HepG2 (cell line): ENCODE measurements around the gene TMX1. TPM values are rescaled to one million over a fixed set of nuclear protein-coding genes. Genes with fewer than 3 reads are reported as not detected.

Source experiments
- BORCS8-MEF2B ChIP-seq: sonication (generic); formaldehyde crosslinking; IDR thresholded peaks from 2 replicates; pipeline ENCODE4 v1.8.0; 2022; ENCODE audit warnings: mild to moderate bottlenecking, missing genetic modification reagents
- HIVEP1 ChIP-seq: sonication (generic); formaldehyde crosslinking; IDR thresholded peaks from 2 replicates; pipeline ENCODE4 v1.4.0; 2020; ENCODE audit warnings: mild to moderate bottlenecking, missing genetic modification reagents
- KDM5B ChIP-seq: sonication (generic); formaldehyde crosslinking; IDR thresholded peaks from 2 replicates; pipeline ENCODE4 v1.4.0; 2020; ENCODE audit warnings: missing genetic modification reagents, mild to moderate bottlenecking, borderline replicate concordance
- TEAD3 ChIP-seq: optimal IDR thresholded peaks from 2 replicates; pipeline ENCODE3; 2016; ENCODE audit warnings: borderline replicate concordance
- ZFYVE20 ChIP-seq: sonication (generic); formaldehyde crosslinking; IDR thresholded peaks from 2 replicates; pipeline ENCODE4 v1.8.0; 2023; ENCODE audit warnings: low read depth, mild to moderate bottlenecking, moderate library complexity, missing genetic modification reagents, borderline replicate concordance
- ZNF501 ChIP-seq: sonication (generic); formaldehyde crosslinking; IDR thresholded peaks from 2 replicates; pipeline ENCODE4 v1.5.1; 2020; ENCODE audit warnings: mild to moderate bottlenecking, moderate library complexity, missing genetic modification reagents
- ZNF572 ChIP-seq: sonication (generic); formaldehyde crosslinking; IDR thresholded peaks from 2 replicates; pipeline ENCODE4 v1.5.1; 2020; ENCODE audit warnings: mild to moderate bottlenecking, missing genetic modification reagents
- ZNF644 ChIP-seq: IDR thresholded peaks from 2 replicates; pipeline ENCODE4 v1.6.1; 2016; ENCODE audit warnings: low read depth
- ZSCAN25 ChIP-seq: sonication (generic); formaldehyde crosslinking; IDR thresholded peaks from 2 replicates; pipeline ENCODE4 v1.8.0; 2022; ENCODE audit warnings: mild to moderate bottlenecking, missing genetic modification reagents
- polyA plus RNA-seq, 8 experiments: library from polyadenylated mRNA; depleted of rRNA in 3 of 8; stranded (reverse) in 7 of 8; unstranded in 1 of 8; fragments of >200 nt; fragmentation: Illumina TruSeq in 4 of 8; extraction: Trizol in 4 of 8; gene quantifications; 2 replicates each; pipeline versions ENCODE4 v1.2.1 to v1.2.3, GENCODE V29; 2011 to 2016; ENCODE audit warnings: low read depth in 4 of 8, missing spikeins in 1 of 8, mixed read lengths in 1 of 8; ENCODE audit not compliant: insufficient read depth in 1 of 8
- total RNA-seq, 5 experiments: library from RNA; depleted of rRNA; stranded (reverse); fragments of >200 nt; fragmentation: Illumina TruSeq; extraction: Trizol; gene quantifications; 2 replicates each; pipeline ENCODE4 v1.2.3, GENCODE V29; 2016; ENCODE audit warnings: low read depth in 1 of 5
- TF ChIP-seq, protein P1 (sequence below): sonication (generic); formaldehyde crosslinking; IDR thresholded peaks from 2 replicates; pipeline ENCODE4 v1.5.1; 2020; ENCODE audit warnings: missing genetic modification reagents, mild to moderate bottlenecking, borderline replicate concordance
- TF ChIP-seq, protein P2 (sequence below): sonication (generic); formaldehyde crosslinking; IDR thresholded peaks from 2 replicates; pipeline ENCODE4 v1.8.0; 2022; ENCODE audit warnings: missing genetic modification reagents, mild to moderate bottlenecking, borderline replicate concordance
- TF ChIP-seq, protein P3 (sequence below): sonication (generic); formaldehyde crosslinking; conservative IDR thresholded peaks from 2 replicates; pipeline ENCODE4 v1.8.0; 2022; ENCODE audit warnings: mild to moderate bottlenecking, moderate library complexity, missing genetic modification reagents
- TF ChIP-seq, protein P4 (sequence below): sonication (generic); formaldehyde crosslinking; IDR thresholded peaks from 2 replicates; pipeline ENCODE4 v1.5.1; 2020; ENCODE audit warnings: mild to moderate bottlenecking, missing genetic modification reagents, moderate library complexity
- TF ChIP-seq, protein P5 (sequence below): sonication (generic); formaldehyde crosslinking; IDR thresholded peaks from 2 replicates; pipeline ENCODE4 v1.5.0; 2020; ENCODE audit warnings: missing genetic modification reagents, mild to moderate bottlenecking, borderline replicate concordance
- TF ChIP-seq, protein P6 (sequence below): sonication (generic); formaldehyde crosslinking; IDR thresholded peaks from 2 replicates; pipeline ENCODE4 v1.4.0; 2020; ENCODE audit warnings: missing genetic modification reagents

TMX1 gene
- total and polyA plus RNA-seq, 2 of the 13 experiments (the other 11 are each of a cell fraction or from before 2014, with no cell fraction given): 23.0 to 56.8 TPM

DNA sequence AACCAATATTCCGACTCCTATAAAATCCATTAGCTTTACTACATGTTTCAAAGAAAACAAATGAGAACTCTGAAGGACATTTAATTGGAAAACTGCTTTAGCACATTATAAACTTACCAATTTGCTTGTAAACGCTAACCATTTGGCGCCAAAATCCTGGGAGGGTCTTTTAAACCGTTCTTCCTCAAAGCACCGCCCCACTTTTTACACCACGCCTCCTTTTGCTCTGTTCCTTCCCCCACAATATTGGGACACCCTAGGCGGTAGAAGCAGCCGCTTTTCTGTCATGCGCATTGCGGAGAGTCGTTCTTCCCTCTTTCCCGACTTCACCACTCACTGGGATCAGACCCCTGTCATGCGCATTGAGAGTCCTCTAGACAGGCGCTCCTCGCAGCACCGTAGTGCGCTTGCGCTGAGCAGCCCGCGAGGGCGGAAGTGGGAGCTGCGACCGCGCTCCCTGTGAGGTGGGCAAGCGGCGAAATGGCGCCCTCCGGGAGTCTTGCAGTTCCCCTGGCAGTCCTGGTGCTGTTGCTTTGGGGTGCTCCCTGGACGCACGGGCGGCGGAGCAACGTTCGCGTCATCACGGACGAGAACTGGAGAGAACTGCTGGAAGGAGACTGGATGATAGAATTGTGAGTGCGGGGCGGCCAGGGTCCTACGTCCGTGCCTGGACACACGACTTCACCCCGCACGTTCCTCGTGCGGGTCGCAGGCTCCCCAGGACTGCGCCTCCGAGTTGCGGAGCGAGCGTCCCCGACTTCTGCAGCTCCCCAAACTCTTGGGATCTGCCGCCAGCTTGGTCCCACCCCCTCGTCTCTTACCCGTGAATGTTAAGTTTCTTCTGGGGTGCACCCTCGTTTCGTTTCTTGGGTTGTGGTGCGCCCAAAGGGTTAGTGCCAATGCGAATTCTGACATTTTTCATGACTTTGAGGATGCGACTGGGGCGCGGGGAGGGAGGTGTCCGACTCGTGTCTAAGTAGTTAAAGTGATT is at the start of gene TMX1 (continued):
- TF ChIP-seq ZSCAN25 (CRISPR knock-in tag) (0 out of 2 replicates have a peak, but pooled peaks have one; percentile 32), BORCS8-MEF2B (CRISPR knock-in tag) (peak; percentile 70; the same call in 1 of the 2 replicates), HIVEP1 (peak; percentile 54), KDM5B (CRISPR knock-in tag) (peak; percentile 88; the same call in 1 of the 2 replicates), TEAD3 (CRISPR knock-in tag) (peak; percentile 23), ZNF572 (CRISPR knock-in tag) (no peak), ZFYVE20 (0 out of 2 replicates have a peak, but pooled peaks have one; percentile 43), ZNF501 (CRISPR knock-in tag) (peak; percentile 92), ZNF644 (no peak)
- TF ChIP-seq, protein P1, sequence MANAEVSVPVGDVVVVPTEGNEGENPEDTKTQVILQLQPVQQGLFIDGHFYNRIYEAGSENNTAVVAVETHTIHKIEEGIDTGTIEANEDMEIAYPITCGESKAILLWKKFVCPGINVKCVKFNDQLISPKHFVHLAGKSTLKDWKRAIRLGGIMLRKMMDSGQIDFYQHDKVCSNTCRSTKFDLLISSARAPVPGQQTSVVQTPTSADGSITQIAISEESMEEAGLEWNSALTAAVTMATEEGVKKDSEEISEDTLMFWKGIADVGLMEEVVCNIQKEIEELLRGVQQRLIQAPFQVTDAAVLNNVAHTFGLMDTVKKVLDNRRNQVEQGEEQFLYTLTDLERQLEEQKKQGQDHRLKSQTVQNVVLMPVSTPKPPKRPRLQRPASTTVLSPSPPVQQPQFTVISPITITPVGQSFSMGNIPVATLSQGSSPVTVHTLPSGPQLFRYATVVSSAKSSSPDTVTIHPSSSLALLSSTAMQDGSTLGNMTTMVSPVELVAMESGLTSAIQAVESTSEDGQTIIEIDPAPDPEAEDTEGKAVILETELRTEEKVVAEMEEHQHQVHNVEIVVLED (CRISPR knock-in tag): peak; percentile 64; the same call in 1 of the 2 replicates
- TF ChIP-seq, protein P2, sequence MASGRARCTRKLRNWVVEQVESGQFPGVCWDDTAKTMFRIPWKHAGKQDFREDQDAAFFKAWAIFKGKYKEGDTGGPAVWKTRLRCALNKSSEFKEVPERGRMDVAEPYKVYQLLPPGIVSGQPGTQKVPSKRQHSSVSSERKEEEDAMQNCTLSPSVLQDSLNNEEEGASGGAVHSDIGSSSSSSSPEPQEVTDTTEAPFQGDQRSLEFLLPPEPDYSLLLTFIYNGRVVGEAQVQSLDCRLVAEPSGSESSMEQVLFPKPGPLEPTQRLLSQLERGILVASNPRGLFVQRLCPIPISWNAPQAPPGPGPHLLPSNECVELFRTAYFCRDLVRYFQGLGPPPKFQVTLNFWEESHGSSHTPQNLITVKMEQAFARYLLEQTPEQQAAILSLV (CRISPR knock-in tag): peak; percentile 95; the same call in 1 of the 2 replicates
- TF ChIP-seq, protein P3, sequence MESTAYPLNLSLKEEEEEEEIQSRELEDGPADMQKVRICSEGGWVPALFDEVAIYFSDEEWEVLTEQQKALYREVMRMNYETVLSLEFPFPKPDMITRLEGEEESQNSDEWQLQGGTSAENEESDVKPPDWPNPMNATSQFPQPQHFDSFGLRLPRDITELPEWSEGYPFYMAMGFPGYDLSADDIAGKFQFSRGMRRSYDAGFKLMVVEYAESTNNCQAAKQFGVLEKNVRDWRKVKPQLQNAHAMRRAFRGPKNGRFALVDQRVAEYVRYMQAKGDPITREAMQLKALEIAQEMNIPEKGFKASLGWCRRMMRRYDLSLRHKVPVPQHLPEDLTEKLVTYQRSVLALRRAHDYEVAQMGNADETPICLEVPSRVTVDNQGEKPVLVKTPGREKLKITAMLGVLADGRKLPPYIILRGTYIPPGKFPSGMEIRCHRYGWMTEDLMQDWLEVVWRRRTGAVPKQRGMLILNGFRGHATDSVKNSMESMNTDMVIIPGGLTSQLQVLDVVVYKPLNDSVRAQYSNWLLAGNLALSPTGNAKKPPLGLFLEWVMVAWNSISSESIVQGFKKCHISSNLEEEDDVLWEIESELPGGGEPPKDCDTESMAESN (CRISPR knock-in tag): peak; percentile 82; the same call in 1 of the 2 replicates
- TF ChIP-seq, protein P4, sequence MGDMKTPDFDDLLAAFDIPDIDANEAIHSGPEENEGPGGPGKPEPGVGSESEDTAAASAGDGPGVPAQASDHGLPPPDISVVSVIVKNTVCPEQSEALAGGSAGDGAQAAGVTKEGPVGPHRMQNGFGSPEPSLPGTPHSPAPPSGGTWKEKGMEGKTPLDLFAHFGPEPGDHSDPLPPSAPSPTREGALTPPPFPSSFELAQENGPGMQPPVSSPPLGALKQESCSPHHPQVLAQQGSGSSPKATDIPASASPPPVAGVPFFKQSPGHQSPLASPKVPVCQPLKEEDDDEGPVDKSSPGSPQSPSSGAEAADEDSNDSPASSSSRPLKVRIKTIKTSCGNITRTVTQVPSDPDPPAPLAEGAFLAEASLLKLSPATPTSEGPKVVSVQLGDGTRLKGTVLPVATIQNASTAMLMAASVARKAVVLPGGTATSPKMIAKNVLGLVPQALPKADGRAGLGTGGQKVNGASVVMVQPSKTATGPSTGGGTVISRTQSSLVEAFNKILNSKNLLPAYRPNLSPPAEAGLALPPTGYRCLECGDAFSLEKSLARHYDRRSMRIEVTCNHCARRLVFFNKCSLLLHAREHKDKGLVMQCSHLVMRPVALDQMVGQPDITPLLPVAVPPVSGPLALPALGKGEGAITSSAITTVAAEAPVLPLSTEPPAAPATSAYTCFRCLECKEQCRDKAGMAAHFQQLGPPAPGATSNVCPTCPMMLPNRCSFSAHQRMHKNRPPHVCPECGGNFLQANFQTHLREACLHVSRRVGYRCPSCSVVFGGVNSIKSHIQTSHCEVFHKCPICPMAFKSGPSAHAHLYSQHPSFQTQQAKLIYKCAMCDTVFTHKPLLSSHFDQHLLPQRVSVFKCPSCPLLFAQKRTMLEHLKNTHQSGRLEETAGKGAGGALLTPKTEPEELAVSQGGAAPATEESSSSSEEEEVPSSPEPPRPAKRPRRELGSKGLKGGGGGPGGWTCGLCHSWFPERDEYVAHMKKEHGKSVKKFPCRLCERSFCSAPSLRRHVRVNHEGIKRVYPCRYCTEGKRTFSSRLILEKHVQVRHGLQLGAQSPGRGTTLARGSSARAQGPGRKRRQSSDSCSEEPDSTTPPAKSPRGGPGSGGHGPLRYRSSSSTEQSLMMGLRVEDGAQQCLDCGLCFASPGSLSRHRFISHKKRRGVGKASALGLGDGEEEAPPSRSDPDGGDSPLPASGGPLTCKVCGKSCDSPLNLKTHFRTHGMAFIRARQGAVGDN (CRISPR knock-in tag): peak; percentile 88
- TF ChIP-seq, protein P5, sequence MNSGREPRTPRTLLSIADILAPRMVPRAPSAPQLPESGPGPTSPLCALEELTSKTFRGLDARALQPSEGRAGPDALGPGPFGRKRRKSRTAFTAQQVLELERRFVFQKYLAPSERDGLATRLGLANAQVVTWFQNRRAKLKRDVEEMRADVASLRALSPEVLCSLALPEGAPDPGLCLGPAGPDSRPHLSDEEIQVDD (CRISPR knock-in tag): peak; percentile 33; the same call in 1 of the 2 replicates
- TF ChIP-seq, protein P6, sequence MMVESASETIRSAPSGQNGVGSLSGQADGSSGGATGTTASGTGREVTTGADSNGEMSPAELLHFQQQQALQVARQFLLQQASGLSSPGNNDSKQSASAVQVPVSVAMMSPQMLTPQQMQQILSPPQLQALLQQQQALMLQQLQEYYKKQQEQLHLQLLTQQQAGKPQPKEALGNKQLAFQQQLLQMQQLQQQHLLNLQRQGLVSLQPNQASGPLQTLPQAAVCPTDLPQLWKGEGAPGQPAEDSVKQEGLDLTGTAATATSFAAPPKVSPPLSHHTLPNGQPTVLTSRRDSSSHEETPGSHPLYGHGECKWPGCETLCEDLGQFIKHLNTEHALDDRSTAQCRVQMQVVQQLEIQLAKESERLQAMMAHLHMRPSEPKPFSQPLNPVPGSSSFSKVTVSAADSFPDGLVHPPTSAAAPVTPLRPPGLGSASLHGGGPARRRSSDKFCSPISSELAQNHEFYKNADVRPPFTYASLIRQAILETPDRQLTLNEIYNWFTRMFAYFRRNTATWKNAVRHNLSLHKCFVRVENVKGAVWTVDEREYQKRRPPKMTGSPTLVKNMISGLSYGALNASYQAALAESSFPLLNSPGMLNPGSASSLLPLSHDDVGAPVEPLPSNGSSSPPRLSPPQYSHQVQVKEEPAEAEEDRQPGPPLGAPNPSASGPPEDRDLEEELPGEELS: 0 out of 2 replicates have a peak, but pooled peaks have one; percentile 21
